PFSK-1 (cell line): Measurements from ENCODE around the gene EPHB3.

Source experiments
- FOXP2 ChIP-seq: optimal IDR thresholded peaks from 2 replicates; pipeline ENCODE3; 2011; ENCODE audit warnings: borderline replicate concordance, control low read depth, inconsistent platforms; ENCODE audit not compliant: insufficient read depth; ENCODE audit errors: extremely low read length, extremely low read depth
- POLR2AphosphoS5 ChIP-seq: IDR thresholded peaks from 2 replicates; pipeline ENCODE4 v1.6.1; 2012; ENCODE audit warnings: low read depth, mild to moderate bottlenecking, control low read depth, low read length, moderate library complexity
- REST ChIP-seq, 2 experiments: IDR thresholded peaks; 2 replicates each; pipeline versions ENCODE4 v1.6.1 to v1.8.0; 2011 to 2012; ENCODE audit warnings: low read depth in 2 of 2, low read length in 2 of 2, control low read depth in 1 of 2, inconsistent platforms in 1 of 2, mild to moderate bottlenecking in 1 of 2, moderate library complexity in 1 of 2; ENCODE audit not compliant: insufficient read depth in 1 of 2
- SIN3A ChIP-seq: IDR thresholded peaks from 2 replicates; pipeline ENCODE4 v1.6.1; 2012; ENCODE audit warnings: mild to moderate bottlenecking, low read length, moderate library complexity, borderline replicate concordance; ENCODE audit not compliant: insufficient read depth
- TAF1 ChIP-seq: IDR thresholded peaks from 2 replicates; pipeline ENCODE4 v1.6.1; 2012; ENCODE audit warnings: low read length, control low read depth, borderline replicate concordance; ENCODE audit not compliant: insufficient read depth

DNA sequence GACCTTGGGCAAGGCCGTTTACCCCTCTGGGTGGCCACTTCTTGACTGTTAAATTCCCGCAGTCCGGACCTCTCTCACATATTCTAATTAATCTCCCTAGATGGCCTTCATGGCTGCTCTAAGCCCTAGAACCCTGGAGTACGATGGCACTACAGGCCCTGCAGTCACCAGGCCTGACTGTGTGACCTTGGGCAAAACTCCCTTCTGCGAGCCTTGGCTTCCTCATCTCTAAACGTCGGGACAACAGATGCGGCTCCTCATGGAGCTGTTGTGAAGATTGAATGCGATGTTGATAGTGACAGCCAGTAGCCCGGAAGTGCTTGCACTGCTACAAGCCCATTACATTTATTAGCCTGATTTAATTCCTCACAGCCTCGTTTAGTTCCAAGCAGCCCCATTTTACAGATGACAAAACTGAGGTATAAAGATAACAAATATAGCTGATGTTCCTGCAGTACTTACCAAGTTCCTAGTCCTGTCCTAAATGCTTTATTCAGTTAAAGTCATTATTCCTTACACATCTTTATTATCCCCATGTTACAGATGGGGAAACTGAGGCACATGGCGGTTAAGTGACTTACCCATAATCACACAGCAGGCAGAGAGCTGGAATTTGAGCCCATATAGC is 10.3 kb downstream of the EPHB3 start:
- TF ChIP-seq POLR2AphosphoS5 (no peak), SIN3A (no peak), TAF1 (no peak), REST (IDR thresholded peaks at IDR 0.05; ENCODE audit: insufficient read depth in 1 of 2, low read depth in 2 of 2, low read length in 2 of 2) (no peak), FOXP2 (no peak)
